Left ventricle myocardium superior (tissue), 1 donor: ENCODE data around the gene VPREB1. TPM values are rescaled to one million over a fixed set of nuclear protein-coding genes. Genes with fewer than 3 reads are reported as not detected.
A peak's percentile ranks its signal among the peaks of the same experiment; 100 is the strongest.
"Not testable (repeated sequence)": the region's sequence is repeated elsewhere in the genome, so short reads cannot be mapped to it uniquely, and the experiment has no call there.

ENCODE experiments used
- ATAC-seq: fragments of 200-7000 bp; cut with Tn5 transposase; one replicate; pipeline ENCODE4 v1.9.1; 2020; ENCODE audit warnings: mild to moderate bottlenecking, moderate library complexity
- DNase-seq: peaks from one replicate; pipeline ENCODE4 v3.0.0-alpha.2; 2020
- intact Hi-C: fragments of 100-400 bp; cut with micrococcal nuclease; formaldehyde crosslinking; loops from one replicate; pipeline ENCODE4 v1.11.0; 2022
- long read RNA-seq: library from polyadenylated mRNA; unstranded; transcript quantifications from one replicate; pipeline ENCODE4 v2.0.0, GENCODE V29; 2021
- total RNA-seq: library from RNA; stranded (reverse); fragmentation: NEBNext Ultra II Directional; extraction: Animal tissue kit (Norgen Biotek cat#: 25700); gene quantifications from one replicate; pipeline ENCODE4 v1.2.1, GENCODE V29; 2021
- donor health status: DM: no; HTN: yes; CAD: no; lungs with severe emphysema.

The VPREB1 gene, protein sequence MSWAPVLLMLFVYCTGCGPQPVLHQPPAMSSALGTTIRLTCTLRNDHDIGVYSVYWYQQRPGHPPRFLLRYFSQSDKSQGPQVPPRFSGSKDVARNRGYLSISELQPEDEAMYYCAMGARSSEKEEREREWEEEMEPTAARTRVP
- total RNA-seq = not detected
- long read RNA-seq = 0 reads

DNA sequence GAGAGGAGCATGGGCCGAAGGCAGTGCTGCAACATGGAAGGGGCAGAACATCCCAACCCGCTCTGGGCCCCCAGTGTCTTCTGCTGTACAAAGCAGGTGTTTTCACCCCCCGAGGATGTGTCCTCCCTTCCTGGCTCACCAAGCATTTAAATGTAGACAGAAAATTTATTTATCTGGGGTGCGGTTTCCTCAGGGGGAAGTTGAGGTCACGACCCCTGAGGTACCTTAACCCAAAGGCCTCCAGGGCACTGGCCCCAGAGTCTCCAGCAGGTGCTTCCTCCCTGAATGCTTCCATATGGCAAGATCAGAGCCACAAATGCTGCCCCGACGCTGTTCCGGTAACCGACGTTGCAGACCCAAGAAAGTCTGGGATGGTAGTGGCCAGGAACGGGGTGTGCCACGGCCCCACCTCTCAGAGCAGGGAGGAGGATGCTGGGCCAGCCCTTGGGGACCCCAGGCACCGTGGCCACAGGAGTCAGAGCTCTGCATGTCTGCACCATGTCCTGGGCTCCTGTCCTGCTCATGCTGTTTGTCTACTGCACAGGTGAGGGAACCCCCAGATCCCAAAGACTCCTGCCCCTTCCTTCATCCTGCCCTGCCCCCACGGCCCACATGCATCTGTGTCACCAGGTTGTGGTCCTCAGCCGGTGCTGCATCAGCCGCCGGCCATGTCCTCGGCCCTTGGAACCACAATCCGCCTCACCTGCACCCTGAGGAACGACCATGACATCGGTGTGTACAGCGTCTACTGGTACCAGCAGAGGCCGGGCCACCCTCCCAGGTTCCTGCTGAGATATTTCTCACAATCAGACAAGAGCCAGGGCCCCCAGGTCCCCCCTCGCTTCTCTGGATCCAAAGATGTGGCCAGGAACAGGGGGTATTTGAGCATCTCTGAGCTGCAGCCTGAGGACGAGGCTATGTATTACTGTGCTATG lies at the start of gene VPREB1:
Gene VPREB1 (plus strand): TSS at position 471 of the 935 bp plus-strand sequence. CDS start 28 bp downstream, at position 499.
- DNase-seq = no peak
- intact Hi-C loops = no loop called here
- ATAC-seq = no peak

DNA sequence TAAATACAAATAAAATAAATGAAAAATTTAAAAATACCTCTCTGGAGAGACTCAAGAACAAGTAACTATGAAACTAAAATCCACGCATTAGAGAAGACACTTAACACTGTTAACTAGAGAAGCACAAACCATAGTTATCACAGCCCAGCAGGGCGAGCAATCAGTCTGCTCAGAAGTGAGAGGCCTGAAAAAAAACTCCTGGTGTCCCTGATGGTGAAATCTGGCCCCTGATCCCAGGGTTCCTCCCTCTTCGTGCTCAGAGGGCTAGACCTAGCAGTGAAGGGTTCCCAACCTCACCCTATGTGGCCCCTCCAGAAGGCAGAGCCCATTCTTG lies 49.7 kb upstream of the VPREB1 start:
- no peak for ATAC-seq
- intact Hi-C loops = no loop called here
- DNase-seq = no peak

DNA sequence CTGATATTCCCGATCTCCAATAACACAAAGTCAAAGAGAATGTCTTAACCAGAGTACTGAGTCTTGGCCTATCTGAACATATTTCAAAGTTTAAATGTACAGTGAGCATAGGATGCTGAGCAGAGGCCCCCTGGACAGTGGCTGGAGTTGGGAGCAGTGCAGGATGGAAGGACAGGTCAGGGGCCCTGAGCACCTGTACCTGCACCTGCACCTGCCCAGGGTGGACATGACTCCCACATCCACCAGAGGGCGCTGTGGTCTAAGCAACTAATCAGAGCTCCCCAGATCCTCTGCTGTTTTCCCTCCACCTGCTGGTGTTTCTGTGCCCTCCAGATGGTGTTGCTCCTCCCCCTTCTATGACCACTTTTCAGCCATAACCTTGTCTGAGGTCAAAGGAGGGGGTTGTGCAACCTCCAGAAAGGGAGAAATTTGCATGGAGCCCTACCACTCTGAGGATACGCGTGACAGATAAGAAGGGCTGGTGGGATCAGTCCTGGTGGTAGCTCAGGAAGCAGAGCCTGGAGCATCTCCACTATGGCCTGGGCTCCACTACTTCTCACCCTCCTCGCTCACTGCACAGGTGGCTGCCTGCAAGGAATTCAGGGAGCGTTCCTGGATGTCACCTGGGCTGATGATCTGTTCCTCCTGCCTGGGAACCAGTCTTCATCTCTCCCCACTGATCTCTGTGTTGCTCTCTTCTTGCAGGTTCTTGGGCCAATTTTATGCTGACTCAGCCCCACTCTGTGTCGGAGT lies 49.1 kb upstream of the VPREB1 start:
- ATAC-seq = peak; percentile 63
- intact Hi-C loops = no loop called here

DNA sequence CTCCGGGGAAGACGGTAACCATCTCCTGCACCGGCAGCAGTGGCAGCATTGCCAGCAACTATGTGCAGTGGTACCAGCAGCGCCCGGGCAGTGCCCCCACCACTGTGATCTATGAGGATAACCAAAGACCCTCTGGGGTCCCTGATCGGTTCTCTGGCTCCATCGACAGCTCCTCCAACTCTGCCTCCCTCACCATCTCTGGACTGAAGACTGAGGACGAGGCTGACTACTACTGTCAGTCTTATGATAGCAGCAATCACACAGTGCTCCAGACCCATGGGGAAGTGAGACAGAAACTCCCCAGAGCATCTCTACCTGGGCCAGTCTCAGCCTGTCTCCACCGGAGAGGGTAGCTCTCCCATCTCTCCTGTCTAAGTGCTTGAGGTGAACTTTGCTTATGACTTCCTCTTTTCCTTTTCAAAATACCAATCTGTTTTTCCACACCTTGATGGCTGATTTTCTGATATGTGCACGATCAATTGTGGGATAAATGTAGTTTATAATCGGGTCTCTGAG lies 48.5 kb upstream of the VPREB1 start:
- intact Hi-C loops = no loop called here
- ATAC-seq = no peak
- no peak for DNase-seq

More for the DNA sequence above, 49.1 kb upstream of the VPREB1 start:
- DNase-seq = peak; percentile 47

DNA sequence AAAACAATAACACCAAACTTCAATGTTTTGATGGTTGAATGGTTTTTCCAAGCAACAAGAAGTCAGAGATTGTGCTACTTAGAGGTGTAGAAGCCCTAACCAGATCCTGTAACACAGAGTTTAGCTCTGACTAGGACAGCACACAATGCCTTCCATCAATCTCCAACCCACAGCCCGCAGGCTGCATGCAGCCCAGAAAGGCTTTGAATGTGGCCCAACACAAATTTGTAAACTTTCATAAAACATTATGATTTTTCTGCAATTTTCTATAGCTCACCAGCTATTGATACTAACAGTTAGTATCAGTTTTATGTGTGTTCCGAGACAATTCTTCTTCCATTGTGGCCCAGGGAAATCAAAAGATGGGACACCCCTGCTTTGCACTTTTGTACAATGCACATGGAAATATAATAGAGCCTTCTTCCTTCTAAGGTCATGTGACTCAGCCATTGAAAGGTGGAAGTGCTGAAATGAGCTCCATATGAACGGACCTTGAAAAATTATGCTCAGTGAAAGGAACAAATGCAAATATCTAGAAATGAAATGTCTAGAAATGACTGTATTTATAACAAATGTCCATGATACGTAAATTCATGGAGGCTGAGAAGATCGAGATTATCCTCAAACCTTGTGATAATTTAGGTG lies 47.6 kb upstream of the VPREB1 start:
- intact Hi-C loops = no loop called here
- DNase-seq (no peak), ATAC-seq (no peak)

DNA sequence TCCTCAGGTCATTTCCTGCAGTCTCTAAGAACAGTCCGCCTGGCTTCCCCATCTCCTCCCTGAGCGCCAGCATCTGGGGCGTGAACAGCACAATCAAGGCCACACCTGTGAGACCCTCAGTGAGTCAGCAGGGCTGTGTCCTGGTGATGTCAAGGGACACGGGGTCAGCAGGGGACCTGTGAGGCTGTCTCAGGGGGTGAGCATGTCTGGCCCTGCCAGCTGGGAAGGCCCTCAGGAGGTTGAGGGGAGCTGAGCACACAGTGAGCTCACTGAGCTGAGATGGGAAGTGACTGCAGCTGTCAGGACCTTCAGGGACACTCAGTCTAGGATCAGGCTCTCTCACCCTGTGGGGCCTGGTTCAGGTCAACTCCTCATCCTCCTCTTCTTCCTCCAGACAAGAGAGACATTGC lies 46.6 kb upstream of the VPREB1 start:
- DNase-seq = no peak
- intact Hi-C loops = no loop called here
- no peak for ATAC-seq

DNA sequence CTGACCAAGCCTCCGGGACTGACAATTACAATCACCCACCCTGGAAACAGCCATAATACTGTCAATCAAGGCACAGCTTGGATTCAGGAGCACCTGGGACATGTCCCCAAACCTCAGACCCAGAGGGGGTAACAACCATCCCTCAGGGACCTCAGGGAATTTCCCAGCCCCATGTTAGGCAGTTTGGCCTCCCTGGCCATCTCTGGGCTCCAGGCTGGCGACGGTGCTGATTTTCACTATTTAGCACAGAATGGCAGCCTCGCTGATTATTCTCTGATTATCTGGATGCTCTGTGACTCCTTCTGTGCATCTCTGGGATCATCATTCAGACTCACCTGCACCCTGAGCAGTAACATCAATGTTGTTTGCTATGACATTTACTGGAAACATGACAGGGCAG lies 45.8 kb upstream of the VPREB1 start:
- DNase-seq = no peak
- intact Hi-C loops = no loop called here
- ATAC-seq = no peak

DNA sequence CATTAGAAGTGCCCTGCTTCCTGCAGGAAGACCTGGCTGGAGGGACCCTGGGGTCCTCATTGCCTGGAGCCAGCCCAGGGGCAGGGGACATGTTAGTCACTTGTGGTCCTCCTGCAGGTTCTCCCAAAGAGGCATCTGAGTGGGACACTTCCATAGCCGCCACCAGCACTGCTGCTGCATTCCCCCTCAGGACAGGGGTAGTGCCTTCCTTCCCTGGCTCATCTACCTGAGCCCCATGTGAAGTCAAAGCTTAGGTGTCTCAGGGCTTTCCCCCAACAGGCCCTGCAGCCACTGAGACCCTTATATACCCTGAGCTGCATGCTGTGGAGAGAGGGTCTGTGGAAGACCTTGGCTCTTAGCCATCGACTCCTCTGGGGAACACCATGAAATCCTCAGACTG lies 45.0 kb upstream of the VPREB1 start:
- intact Hi-C loops = no loop called here
- no peak for DNase-seq
- no peak for ATAC-seq

DNA sequence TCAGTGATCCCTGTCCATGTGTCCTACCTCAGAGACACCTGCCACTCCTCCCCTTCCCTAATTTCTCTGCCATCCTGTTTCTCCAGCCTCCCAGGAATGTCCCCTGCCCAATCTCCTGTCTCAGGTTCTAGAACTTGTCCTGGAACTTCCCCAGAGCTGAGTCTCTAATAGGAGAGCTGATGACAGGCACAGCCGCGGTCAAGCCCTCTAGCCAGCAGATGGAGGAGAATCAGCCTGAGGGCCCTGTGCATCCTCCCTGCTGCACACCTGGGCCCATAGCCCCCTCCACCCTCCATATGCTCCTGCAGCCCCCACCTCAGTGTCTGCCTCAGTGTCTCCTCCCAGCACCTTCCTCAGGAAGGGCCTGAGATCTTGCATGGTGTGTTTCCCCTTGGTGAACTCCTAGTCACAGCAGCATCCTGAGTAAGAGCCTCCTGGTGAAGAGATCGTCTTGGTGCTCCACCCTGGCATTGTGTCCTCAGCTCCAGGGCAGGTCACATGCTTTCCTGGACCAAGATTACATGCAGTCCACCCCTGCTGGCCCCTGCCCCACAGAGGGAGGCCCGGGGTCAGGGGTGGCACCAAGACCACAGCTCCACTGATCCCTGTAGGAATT lies 43.9 kb upstream of the VPREB1 start:
- DNase-seq (no peak), ATAC-seq (no peak)
- intact Hi-C loops = no loop called here

DNA sequence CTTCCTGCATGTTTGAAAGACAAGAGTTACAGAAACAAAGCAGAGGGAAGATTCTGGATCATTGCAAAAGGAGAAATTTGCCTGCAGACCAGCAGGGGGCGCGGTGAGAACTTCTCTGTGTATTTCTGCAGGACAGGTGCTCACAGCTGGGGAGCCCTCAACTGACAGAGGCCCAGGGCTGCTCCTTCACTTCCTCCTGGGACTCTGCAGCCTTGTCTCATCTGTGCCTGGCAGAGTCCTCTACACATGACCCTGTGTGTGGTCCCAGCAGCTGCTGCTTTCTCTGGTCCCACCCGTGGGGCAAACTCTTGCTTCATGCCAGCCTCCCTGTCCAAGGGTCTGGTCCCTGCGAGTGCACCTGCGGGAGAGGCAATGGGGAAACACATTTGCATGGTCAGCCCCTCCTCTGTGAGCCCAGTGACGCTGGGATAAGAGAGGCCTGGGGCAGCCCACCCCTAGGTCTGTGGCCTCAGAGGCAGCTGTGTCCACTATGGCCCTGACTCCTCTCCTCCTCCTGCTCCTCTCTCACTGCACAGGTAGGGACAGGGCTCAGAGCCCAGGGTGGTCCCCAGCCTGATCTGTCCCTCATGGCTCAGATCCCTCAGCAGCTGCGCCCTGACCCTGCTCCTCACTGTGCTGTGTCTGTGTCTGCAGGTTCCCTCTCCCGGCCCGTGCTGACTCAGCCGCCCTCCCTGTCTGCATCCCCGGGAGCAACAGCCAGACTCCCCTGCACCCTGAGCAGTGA lies 43.2 kb upstream of the VPREB1 start:
- ATAC-seq (peak; percentile 76), DNase-seq (peak; percentile 72)
- intact Hi-C loops = no loop called here

DNA sequence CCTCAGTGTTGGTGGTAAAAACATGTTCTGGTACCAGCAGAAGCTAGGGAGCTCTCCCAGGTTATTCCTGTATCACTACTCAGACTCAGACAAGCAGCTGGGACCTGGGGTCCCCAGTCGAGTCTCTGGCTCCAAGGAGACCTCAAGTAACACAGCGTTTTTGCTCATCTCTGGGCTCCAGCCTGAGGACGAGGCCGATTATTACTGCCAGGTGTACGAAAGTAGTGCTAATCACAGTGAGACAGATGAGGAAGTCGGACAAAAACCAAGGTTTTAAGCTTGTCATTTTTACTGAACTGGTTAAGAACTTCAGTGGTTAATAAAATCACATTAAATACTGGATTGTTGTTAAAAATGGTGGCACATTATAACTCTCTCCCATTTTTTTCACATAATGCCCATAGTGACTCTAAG lies 42.6 kb upstream of the VPREB1 start:
- ATAC-seq (no peak), DNase-seq (no peak)
- intact Hi-C loops = no loop called here

DNA sequence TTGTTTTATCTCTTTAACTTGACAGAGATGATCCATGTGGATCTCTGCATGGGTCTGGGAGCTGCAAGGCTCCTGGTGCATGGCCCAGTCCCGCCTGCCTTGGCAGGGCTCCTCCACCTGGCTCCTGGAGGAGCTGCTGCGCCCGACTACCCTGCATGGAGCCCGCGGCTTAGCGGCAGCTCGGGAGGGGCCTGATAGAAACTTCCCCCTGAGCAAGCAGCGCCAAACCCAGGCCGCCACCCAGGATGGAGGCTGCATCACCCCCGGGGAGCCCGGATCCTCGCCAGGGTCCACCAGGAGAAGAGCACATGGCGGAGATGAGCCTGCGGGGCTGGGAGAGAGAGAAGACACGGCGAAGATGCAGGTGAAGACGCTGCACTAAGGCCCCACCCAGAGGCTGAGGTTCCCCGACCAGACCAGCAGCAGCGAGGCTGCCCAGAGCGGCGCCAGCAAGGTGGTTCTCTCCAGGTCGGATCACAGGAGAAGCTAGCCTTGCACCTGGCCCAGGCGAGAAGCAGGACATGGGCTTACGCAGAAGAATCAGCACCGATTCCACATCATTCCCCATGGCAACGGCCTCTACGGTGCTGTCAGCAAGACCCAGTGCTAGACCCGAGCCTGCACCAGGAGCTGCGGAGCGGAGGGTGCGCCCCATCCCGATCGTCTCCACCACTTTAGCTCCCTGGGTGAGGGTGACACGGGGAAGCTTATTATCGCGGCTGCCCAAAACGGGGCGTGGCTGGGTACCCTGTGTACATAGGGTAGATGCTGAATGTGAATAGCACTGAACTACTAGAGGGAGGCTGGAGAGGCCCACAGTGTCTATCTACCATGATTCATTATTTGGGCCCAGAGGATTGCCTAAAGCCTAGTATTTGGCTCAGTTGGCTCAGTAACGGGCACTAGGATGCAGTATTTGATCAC lies 41.3 kb upstream of the VPREB1 start:
- intact Hi-C loops = no loop called here
- DNase-seq = no peak

DNA sequence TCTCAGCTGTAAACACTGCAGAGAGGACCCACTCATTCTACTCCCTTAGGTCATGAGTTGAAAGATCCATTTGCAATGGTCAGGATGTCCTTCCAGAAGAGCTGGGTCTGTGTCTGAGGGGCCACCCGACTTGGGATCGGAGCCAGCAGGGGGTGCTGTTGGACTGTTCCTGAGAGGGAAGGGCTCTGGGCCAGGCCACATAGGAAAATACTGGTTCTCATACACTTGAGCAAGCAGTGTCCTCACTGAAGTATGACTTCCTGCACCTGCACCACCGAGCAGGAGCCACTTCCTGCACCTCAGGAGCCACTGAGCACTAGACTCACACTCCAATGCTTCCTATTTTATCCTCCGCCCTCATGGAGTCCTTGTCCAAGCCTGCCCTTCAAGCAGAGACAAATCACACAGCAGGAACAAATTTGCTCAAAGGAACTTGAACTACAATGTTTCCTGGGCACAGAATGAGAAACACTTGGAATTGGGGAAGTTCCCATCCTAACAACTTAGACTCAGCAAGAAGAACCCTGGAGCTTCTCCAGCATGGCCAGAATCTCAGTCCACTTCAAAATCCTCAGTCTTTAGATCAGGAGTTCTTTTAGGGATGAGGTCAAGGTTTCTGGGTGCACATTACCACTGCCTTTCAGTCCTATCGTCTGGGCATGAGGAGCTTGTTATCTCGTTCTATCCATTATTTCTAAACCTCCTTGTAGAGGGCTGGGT lies 36.6 kb upstream of the VPREB1 start:
- DNase-seq (peak; percentile 71), ATAC-seq (peak; percentile 50)
- intact Hi-C loops = no loop called here

More for the DNA sequence above, 41.3 kb upstream of the VPREB1 start:
- no peak for ATAC-seq

DNA sequence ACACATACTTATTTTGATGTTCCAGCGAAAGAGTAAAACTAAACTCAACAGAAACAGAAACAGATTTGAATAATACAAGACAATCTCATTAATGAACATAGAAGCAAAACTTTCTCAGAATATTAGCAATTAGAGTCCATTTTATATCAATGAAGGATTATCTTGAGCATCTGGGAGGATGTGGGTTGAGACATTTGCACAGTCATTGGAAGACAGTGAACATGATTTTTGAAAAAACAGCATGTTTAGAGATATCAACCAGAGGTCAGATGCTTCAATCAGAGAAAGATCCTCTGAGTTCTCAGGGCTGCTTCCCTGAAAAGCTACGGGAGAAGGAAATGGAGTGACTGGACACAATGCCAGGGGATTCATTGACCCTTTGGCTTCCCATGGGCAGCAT lies 35.9 kb upstream of the VPREB1 start:
- ATAC-seq (no peak), DNase-seq (no peak)
- intact Hi-C loops = no loop called here

DNA sequence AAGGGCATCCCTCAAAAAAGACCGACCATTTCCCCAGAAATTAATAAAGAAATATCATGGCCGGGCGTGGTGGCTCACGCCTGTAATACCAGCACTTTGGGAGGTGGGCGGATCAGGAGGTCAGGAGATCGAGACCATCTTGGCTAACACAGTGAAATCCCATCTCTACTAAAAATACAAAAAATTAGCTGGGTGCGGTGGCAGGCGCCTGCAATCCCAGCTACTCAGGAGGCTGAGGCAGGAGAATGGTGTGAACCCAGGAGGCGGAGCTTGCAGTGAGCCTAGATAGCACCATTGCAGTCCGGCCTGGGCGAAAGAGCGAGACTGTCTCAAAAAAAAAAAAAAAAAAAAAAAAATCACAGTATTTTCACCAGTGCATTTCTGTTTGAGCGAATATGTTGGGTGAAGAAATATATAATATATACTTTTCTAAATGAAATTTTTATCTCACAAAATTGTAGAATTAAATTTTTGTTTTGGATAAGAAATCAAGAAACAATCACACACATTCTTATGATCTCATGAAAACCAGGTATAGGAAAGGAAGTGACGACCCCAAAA lies 35.4 kb upstream of the VPREB1 start:
- ATAC-seq, intact Hi-C loops, DNase-seq: not testable (repeated sequence)

DNA sequence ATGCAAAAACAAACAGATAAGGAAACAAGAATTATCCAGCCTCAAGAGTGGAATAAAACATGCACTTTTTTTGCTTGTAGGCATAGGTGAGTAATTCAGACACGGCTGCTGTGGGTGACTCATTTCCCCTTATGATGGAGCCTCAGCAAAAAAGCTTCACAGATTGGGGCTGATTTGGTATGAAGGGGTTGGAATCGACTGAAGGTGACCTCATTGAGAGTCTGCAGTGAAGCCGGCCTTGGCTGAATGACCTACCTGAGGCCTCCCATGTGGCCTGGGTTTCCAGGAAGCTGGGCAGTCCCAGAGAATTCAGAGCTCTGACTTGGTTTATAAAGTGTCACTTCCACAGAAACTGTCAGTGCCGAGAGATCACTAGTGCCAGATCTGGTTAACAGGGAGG lies 34.2 kb upstream of the VPREB1 start:
- ATAC-seq = no peak
- intact Hi-C loops = no loop called here
- no peak for DNase-seq
